HG02870 (cell line): Measurements from ENCODE around the gene RBMS3.
"Not testable (repeated sequence)": the region's sequence is repeated elsewhere in the genome, so short reads cannot be mapped to it uniquely, and the experiment has no call there.

ENCODE experiments used
- ATAC-seq: cut with Tn5 transposase; IDR thresholded peaks from one replicate; pipeline ENCODE4 v1.9.1; 2021; ENCODE audit warnings: mild to moderate bottlenecking, moderate library complexity; ENCODE audit not compliant: unreplicated experiment

The RBMS3 gene

GRCh38 chr3:29310865-29311264 lies 30.0 kb downstream of the RBMS3 start:
- ATAC-seq, result no peak

- no peak for ATAC-seq
These were observed 30.9 kb downstream of the RBMS3 start for GRCh38 chr3:29311795-29312194.

DNA sequence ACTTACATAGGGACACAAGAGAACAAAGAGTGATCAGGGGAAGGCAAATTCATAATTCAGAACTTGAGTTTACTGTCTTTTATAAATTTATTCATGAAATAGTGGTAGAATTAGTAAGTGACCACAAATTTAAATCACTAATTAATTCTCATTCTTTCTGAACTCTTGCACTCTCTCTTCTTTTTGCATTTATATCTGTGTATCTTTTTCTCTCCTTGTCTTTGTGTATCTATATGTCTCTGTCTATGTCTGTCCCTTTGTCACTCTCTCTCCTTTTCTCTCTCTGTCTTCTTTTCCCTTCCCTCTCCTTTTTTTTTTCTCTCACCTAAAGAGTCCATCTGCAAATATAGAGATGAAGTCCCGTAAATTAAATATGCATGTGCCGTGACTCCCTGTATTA lies 31.5 kb downstream of the RBMS3 start:
- no peak for ATAC-seq

GRCh38 chr3:29312960-29313452 lies 32.1 kb downstream of the RBMS3 start:
- ATAC-seq, result no peak

DNA sequence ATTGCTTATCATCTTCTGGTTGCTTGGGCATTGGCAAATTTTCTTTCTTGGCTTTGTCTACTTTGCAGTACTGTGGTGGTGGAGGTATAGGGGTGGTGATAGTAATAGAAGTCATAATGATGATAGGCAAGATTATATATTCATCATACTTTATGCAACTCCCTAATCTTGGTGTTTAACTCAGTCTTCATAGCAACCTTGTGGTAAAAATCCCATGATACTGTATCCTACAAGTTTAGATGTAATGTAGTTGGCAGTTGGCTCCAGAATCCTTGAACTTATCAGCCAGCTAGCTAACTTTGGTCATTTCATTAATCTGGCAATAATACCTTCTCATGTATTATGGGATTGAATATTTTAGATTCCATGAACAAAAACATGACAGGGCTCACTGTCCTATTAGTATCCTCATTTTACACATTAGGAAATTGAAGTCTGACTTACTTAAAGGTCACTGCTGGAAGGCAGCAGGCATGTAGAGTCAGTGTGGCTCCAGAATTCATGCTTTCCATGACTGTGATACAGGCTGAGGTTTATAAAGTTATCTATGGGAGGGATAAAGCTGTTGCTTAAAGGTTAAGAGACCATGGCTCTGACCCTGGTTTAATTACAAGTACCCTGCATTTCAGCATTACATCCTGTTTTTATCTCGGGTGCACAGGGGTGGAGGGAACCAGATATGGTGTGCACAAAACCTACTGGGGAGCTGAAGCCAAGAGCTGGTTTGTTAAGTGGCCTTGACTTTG lies 33.3 kb downstream of the RBMS3 start:
- ATAC-seq, result no peak

- ATAC-seq, result no peak
These were observed 33.8 kb downstream of the RBMS3 start for GRCh38 chr3:29314727-29315088.

DNA sequence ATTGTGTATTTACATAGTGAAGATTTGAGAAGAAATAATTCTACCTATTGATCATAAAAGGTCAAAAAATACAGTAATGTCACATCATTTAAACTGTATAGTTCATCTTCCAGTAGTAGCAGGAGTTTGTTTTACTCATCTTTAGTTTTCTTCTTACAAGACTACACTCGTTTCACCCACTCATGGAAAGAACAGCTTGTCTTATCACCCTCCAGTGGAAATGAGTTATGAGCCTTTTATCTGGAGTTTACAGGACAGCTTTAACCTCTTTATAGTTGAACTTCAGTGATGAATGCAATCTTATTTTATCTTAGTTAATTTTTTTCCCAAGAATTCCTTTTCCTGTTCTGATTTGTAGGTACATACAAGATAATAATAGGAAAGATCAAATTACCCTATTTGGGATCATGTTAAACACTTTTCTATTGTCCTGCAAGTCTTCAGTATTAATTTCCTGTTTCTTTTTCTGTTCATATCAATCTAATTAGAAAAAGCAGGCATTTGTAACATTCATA lies 36.8 kb downstream of the RBMS3 start:
- no peak for ATAC-seq

DNA sequence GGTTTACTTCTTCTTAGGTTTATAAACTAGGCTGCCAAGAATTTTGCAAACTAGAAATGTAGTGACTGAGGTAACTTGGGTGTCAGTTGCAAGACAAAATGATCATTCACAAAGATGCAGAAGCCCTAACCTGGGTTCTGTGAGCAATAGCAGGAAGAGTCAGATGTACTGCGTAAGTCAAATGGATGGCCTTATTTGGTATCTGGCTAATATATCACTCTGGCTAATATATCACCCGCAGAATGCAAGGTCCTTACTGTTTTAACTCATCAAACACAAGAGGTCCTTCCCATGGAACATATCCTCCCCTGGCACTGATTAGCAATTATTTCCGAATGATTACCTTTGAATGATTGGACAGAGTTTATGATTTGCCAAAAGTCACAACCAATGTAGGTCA lies 37.4 kb downstream of the RBMS3 start:
- ATAC-seq, result no peak

DNA sequence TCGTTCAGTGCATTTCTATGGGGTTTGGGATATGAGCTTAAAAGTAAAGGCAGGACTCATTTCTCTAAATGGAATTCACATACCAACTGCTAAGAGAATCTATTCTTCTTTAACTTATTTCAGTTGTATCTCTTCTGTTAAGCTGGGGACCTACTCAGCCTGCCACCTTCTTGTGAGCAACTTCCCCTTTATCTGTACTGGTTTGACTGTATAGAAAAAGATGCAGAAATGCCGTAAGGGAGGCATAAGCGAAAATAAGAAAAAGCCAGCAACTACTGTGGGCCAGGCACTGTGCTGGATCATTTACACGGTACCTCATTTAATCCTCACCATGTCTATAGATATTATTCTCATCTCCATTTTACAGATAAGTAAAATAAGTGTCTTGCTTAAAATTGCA lies 38.4 kb downstream of the RBMS3 start:
- peak; percentile 80 for ATAC-seq

DNA sequence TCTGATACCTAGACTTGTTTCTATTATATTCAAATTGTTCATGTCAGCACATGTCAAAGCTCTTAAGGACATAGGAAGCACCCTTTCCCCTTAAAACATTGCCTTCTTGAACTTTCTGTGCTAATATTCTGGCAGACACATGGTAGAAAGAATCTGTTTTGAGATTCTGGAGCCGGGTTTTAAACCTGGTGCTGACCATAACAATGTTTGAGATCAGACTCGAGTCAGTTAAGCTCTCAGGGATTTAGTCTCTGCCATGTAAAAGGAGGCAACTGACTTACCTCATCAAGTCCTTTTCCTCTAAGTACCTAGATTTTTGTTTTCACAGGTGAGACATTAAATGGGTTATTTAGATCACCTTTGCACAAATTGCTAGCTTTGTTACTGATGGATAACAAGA lies 38.9 kb downstream of the RBMS3 start:
- no peak for ATAC-seq

GRCh38 chr3:29322586-29322985 lies 41.7 kb downstream of the RBMS3 start:
- ATAC-seq, result no peak

DNA sequence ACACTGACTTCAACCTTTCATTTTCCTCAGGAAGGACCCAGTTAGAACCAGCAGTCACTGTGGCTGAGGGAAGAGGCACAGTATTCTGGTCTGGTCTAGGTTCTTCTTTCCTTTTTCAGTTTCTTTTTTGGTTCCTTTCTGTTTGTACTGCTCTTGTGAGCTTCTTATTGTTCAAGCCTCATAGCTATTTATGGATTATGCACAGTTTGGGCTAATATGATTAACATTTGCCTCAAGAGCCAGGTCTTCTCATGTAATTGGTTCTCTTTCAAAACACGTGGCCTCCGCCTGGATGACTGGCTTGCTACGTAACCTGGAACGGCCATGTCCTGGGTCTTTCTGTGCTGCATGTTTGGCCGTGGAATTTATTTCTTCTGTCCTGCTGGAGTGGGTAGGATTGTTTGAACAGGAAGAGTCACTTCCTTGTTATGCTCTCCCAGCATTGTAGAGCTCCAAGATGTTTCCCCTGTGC lies 43.3 kb downstream of the RBMS3 start:
- ATAC-seq, result peak; percentile 96

DNA sequence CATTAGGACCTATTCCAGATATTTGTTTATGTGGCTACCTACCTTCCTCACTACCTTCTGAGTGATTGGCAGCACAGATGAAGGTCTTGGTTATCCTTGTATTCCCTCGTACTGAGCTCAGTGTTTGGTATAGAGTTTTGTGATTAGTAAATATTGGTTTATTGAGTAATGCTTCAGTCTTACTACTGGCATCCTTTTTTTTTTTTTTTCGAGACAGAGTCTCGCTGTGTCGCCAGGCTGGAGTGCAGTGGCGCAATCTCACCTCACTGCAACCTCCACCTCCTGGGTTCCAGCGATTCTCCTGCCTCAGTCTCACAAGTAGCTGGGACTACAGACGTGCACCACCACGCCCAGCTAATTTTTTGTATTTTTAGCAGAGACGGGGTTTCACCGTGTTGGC lies 45.7 kb downstream of the RBMS3 start:
- ATAC-seq, result not testable (repeated sequence)

DNA sequence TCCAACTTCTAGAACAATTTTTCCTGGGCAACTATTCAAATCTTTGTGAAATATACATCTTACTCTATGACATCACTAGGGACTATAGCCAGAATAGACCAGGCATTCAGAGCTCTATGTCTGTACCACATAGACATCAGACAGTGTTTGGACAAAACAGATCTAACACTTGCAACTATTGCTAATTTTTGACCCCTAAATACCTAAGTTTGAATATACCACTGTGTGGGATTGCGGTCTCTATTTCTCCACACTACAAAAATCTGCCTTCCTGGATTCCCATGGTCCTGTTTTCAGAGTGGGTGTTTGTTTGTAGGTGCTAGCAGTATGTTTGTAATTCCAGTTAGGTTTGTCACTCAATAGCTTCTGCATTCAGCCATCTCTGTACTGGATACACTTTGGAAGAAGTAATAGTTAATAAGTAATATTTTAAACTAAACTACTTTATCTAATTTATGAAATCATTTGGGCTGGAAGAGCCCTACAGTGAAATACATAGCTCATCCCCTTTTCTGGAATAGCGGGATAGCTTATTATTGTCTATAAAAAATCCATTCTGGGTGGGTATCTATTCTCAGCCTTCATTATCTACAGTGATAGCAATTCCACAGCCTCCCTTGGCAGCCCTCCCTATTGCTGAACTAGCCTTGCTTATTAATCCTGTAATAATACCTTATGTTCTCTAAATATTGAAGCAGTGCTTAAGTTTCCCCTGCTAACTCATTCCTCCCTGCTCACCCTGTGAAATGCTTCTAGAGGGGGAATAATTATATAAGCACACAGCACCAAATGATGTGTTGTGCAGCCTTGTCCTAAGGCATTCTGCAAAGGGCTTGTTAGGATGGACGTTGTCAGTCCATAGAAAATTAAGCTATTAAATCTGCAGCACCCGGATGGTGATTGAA lies 49.4 kb downstream of the RBMS3 start:
- ATAC-seq, result no peak

- ATAC-seq, result no peak
These were observed 50.2 kb downstream of the RBMS3 start for GRCh38 chr3:29331035-29331434.

- ATAC-seq, result no peak
These were observed 50.8 kb downstream of the RBMS3 start for GRCh38 chr3:29331456-29332194.

DNA sequence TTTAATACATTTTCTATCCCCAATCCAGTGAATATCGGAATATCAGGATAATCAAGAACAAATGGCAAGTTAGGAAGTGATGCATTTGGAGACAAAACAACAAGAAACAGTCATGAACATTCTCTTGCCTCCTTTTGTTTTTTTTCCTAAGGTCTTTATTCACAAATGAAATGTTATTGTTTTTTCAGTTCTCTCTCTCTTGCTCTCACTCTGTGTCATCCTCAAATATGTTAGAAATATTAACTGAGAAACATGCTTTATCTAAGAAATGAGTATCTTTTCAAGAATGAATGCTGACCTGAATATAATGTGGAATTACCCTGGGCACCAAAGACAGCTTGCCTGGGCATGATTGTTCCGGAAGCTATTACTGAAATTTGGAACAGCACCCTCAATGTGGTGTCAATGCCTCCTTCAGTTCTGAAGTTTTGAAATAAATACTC lies 51.3 kb downstream of the RBMS3 start:
- ATAC-seq, result peak; percentile 48

DNA sequence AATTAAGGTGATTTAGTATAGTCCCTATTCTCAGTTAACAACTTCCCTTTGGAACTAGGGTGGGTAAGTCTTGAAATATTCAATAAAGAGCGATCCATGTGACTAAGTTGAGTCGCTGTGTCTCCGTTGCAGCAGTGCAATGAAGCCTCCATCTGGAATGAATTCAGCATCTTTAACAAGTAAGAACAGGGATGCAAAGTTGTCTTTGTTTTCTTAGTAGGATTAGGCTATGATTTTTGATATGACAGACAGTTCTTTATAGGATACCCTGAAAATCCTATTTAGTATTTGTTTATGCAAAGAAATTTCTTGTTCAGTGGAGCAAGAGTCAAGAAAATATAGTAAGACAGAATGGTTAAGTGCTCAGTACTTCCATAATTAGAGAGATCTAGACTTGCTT lies 52.7 kb downstream of the RBMS3 start:
- no peak for ATAC-seq

DNA sequence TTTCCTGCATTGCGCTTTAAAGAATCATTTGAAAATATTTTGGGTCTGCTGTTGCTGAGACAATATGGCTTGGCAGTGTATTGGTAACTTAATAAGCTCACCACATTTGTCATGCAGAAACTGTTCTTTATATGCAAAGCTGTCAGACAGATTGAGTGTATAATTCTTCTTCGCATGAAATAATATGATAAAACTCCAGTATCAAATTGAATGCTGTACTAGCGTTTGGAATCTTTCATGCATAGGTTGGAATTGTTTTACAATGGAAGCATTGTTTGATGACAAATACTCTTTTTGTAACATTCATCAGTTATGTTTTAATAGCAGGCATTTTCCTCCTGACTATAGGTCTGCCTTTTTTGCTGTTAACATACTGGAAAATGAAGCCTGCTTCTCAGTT lies 53.8 kb downstream of the RBMS3 start:
- no peak for ATAC-seq

- no peak for ATAC-seq
These were observed 54.6 kb downstream of the RBMS3 start for GRCh38 chr3:29335438-29335837.

DNA sequence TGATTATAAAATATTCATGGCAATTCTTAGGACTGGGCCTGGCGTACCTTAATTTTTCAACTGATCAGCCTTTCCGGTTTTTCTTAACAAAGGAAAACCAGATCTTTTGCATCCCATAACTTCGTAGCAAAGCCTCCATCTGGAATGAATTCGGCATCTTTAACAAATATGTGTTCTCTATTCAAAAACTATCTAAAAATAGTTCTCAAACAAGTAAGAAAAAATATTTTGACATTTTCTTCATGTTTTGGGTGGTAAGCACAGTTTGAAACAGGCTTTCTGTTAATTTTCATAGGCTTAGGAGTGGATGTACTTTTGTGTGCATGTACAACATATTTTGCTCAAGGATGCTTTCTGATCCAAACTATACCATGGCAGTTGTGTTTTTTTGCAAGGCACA lies 55.1 kb downstream of the RBMS3 start:
- no peak for ATAC-seq
